K562 (cell line): Measurements from ENCODE around the gene KIAA1958. TPM values are rescaled to one million over a fixed set of nuclear protein-coding genes. Genes with fewer than 3 reads are reported as not detected.

Experiments used
- ATAC-seq: fragments of 200-7000 bp; cut with Tn5 transposase; 3 replicates; pipeline ENCODE4 v1.9.1; 2020; ENCODE audit warnings: moderate library complexity
- BruUV-seq: library from RNA; stranded (reverse); fragments of 400-500 nt; replicated peaks from 2 replicates; lab custom pipeline; 2021; lab: Mats Ljungman, UMichigan
- CTCF ChIA-PET: fragments of 300-600 bp; formaldehyde crosslinking; extraction: SDS; loops from one replicate; lab custom pipeline; 2021; ENCODE audit warnings: low intra/inter-chr PET ratio; lab: Yijun Ruan, JAX
- POLR2A ChIA-PET: fragments of 300-600, 350-650 bp; sonication (Branson Sonifier 250); formaldehyde crosslinking; extraction: SDS; loops from one replicate; lab custom pipeline; 2021; ENCODE audit warnings: antibody characterized with exemption, inconsistent platforms; lab: Yijun Ruan, JAX
- DNase-seq, 4 experiments: peaks; one replicate each; pipeline versions ENCODE4 v3.0.0 to v3.0.0-alpha.2; 2011 to 2018; ENCODE audit warnings: low spot score in 3 of 4, mixed read lengths in 3 of 4; ENCODE audit errors: extremely low read depth in 1 of 4
- FAIRE-seq: peaks from 2 replicates; lab custom pipeline; 2011; peaks lifted over from hg19 to GRCh38; lab: Jason Lieb, UNC
- H2AFZ ChIP-seq: 2 replicates; pipeline ENCODE4 v1.6.0; 2011; ENCODE audit warnings: low read depth, low read length, control low read depth, inconsistent platforms
- H3K27ac ChIP-seq: fragments of 200-600 bp; 3 replicates; pipeline ENCODE4 v1.8.0; 2011; ENCODE audit warnings: low read depth, mild to moderate bottlenecking, control low read depth, inconsistent platforms, low read length, moderate library complexity, mixed read lengths; ENCODE audit errors: extremely low read depth
- H3K27me3 ChIP-seq, 2 experiments: fragments of 300-600 bp in 1 of 2; 2 replicates in 1 of 2; 3 replicates in 1 of 2; pipeline versions ENCODE4 v1.6.0 to v1.8.0; 2011; ENCODE audit warnings: inconsistent platforms in 2 of 2, low read length in 2 of 2, mild to moderate bottlenecking in 1 of 2, mixed read lengths in 1 of 2, moderate library complexity in 1 of 2; ENCODE audit not compliant: control insufficient read depth in 2 of 2, insufficient read depth in 2 of 2
- H3K36me3 ChIP-seq: fragments of 300-600 bp; 3 replicates; pipeline ENCODE4 v1.8.0; 2011; ENCODE audit warnings: mild to moderate bottlenecking, low read length, inconsistent platforms; ENCODE audit not compliant: control insufficient read depth, insufficient read depth
- H3K4me1 ChIP-seq, 2 experiments: fragments of 200-600 bp in 1 of 2; replicated peaks in 1 of 2; 2 replicates in 1 of 2; 3 replicates in 1 of 2; pipeline versions ENCODE4 v1.5.1 to v1.8.0; 2011; ENCODE audit warnings: inconsistent platforms in 2 of 2, low read length in 2 of 2, mild to moderate bottlenecking in 1 of 2, mixed read lengths in 1 of 2, moderate library complexity in 1 of 2; ENCODE audit not compliant: control insufficient read depth in 2 of 2, insufficient read depth in 2 of 2
- H3K4me2 ChIP-seq: 2 replicates; pipeline ENCODE4 v1.6.1; 2011; ENCODE audit warnings: low read length, control low read depth, inconsistent platforms, mixed read lengths; ENCODE audit not compliant: insufficient read depth
- H3K4me3 ChIP-seq: fragments of 200-600 bp; sonication (generic), shearing (Covaris generic); 2 replicates; pipeline ENCODE4 v1.5.1; 2016; ENCODE audit warnings: control low read depth, inconsistent platforms
- H3K79me2 ChIP-seq: fragments of 200-600 bp; 3 replicates; pipeline ENCODE4 v1.8.0; 2011; ENCODE audit warnings: low read length, inconsistent platforms; ENCODE audit not compliant: control insufficient read depth, insufficient read depth
- H3K9ac ChIP-seq, 2 experiments: 2 replicates each; pipeline versions ENCODE4 v1.6.0 to v1.6.1; 2011; ENCODE audit warnings: low read depth in 2 of 2, low read length in 2 of 2, control low read depth in 1 of 2, inconsistent platforms in 1 of 2, mild to moderate bottlenecking in 1 of 2, mixed read lengths in 1 of 2; ENCODE audit not compliant: insufficient read depth in 1 of 2
- H3K9me1 ChIP-seq: one replicate; pipeline ENCODE4 v1.6.0; 2011; ENCODE audit warnings: inconsistent platforms, mild to moderate bottlenecking, low read length, moderate library complexity; ENCODE audit not compliant: control insufficient read depth, insufficient read depth
- H3K9me3 ChIP-seq: replicated peaks from 2 replicates; pipeline ENCODE4 v1.5.1; 2011; ENCODE audit warnings: low read depth, low read length, inconsistent platforms; ENCODE audit not compliant: control insufficient read depth, insufficient read depth
- H4K20me1 ChIP-seq: replicated peaks from 2 replicates; pipeline ENCODE4 v1.6.1; 2011; ENCODE audit warnings: low read length, inconsistent platforms, mixed read lengths; ENCODE audit not compliant: control insufficient read depth, insufficient read depth
- BRD4 ChIP-seq: fragments of 200-600 bp; sonication (generic); IDR thresholded peaks from 2 replicates; pipeline ENCODE4 v1.6.1; 2017; ENCODE audit warnings: inconsistent platforms
- BRF1 ChIP-seq: IDR thresholded peaks from 3 replicates; pipeline ENCODE4 v1.6.1; 2011; ENCODE audit warnings: borderline replicate concordance, mild to moderate bottlenecking; ENCODE audit not compliant: insufficient read length; ENCODE audit errors: extremely low read depth
- CCAR2 ChIP-seq: fragments of 200-400 bp; formaldehyde crosslinking; IDR thresholded peaks from 2 replicates; pipeline ENCODE4 v1.6.1; 2017; ENCODE audit warnings: mild to moderate bottlenecking, low read depth, low read length
- COPS2 ChIP-seq: fragments of 450-650 bp; conservative IDR thresholded peaks from 2 replicates; pipeline ENCODE4 v1.6.1; 2016; ENCODE audit warnings: mild to moderate bottlenecking, moderate library complexity
- MAFG ChIP-seq: fragments of 450-650 bp; conservative IDR thresholded peaks from 2 replicates; pipeline ENCODE4 v1.6.1; 2016; ENCODE audit warnings: missing genetic modification characterization, missing compliant biosample characterization
- NELFE ChIP-seq: IDR thresholded peaks from 2 replicates; pipeline ENCODE4 v1.6.1; 2011; ENCODE audit warnings: mild to moderate bottlenecking; ENCODE audit not compliant: insufficient read depth, insufficient read length
- NFE2L1 ChIP-seq: fragments of 450-650 bp; IDR thresholded peaks from 2 replicates; pipeline ENCODE4 v1.6.1; 2016; ENCODE audit warnings: missing genetic modification characterization, low read depth, mild to moderate bottlenecking, missing compliant biosample characterization, moderate library complexity, borderline replicate concordance
- SOX6 ChIP-seq: fragments of 450-650 bp; IDR thresholded peaks from 2 replicates; pipeline ENCODE4 v1.6.1; 2014; ENCODE audit warnings: mild to moderate bottlenecking
- TAF1 ChIP-seq: IDR thresholded peaks from 2 replicates; pipeline ENCODE4 v1.6.1; 2011; ENCODE audit warnings: mild to moderate bottlenecking, low read length, moderate library complexity; ENCODE audit not compliant: insufficient read depth, control insufficient read depth, severe bottlenecking; ENCODE audit errors: extremely low read depth
- TAL1 ChIP-seq: fragments of 450-650 bp; IDR thresholded peaks from 2 replicates; pipeline ENCODE4 v1.6.1; 2016; ENCODE audit warnings: mild to moderate bottlenecking
- TFE3 ChIP-seq: fragments of 450-650 bp; formaldehyde crosslinking; IDR thresholded peaks from 2 replicates; pipeline ENCODE4 v1.4.0; 2020; ENCODE audit warnings: mild to moderate bottlenecking, mixed read lengths
- ZNF263 ChIP-seq: sonication (generic); formaldehyde crosslinking; IDR thresholded peaks from 2 replicates; pipeline ENCODE4 v1.8.0; 2022; ENCODE audit warnings: mild to moderate bottlenecking, missing genetic modification reagents, borderline replicate concordance
- ZNF316 ChIP-seq: fragments of 450-650 bp; IDR thresholded peaks from 2 replicates; pipeline ENCODE4 v1.6.1; 2016
- ZNF347 ChIP-seq: fragments of 450-650 bp; formaldehyde crosslinking; IDR thresholded peaks from 2 replicates; pipeline ENCODE4 v1.4.0; 2020; ENCODE audit warnings: low read depth, mild to moderate bottlenecking, moderate library complexity
- WGBS: fragments of 100-300 bp; shearing (Covaris generic); methylation state at CpG from one replicate; pipeline ENCODE4 v1.1.6; 2016; ENCODE audit warnings: low coverage, mixed read lengths; ENCODE audit not compliant: insufficient coverage; ENCODE audit errors: missing lambda C conversion rate; 5-methylcytosine and 5-hydroxymethylcytosine counted together
- in situ Hi-C: fragments of 300-500 bp; cut with MboI; formaldehyde crosslinking; loops from 4 replicates; pipeline ENCODE4 v1.15.0; 2018; ENCODE audit warnings: inconsistent platforms, mixed read lengths
- intact Hi-C: fragments of 100-400 bp; cut with micrococcal nuclease; formaldehyde crosslinking; loops from 2 replicates; pipeline ENCODE4 v1.14.2; 2022
- polyA plus RNA-seq, 8 experiments: library from polyadenylated mRNA; depleted of rRNA in 4 of 8; stranded (reverse) in 5 of 8; unstranded in 3 of 8; fragments of >200 nt; fragmentation: Nextera tagmentation in 2 of 8; fragmentation: Illumina TruSeq in 1 of 8; extraction: Ambion mirVana in 2 of 8; extraction: Trizol in 1 of 8; gene quantifications; 2 replicates each; pipeline versions ENCODE4 v1.2.1 to v1.2.3, GENCODE V29; 2011 to 2014; ENCODE audit warnings: inconsistent platforms in 1 of 8, missing spikeins in 1 of 8
- total RNA-seq, 7 experiments: library from RNA; depleted of rRNA in 6 of 7; stranded (reverse); fragments of >200 nt in 6 of 7; fragmentation: Illumina TruSeq in 2 of 7; extraction: Trizol in 2 of 7; gene quantifications; 2 replicates each; pipeline versions ENCODE4 v1.2.1 to v1.2.3, GENCODE V29; 2011 to 2021; ENCODE audit warnings: low replicate concordance in 1 of 7
- TF ChIP-seq, protein P1 (sequence below): fragments of 250-450 bp; sonication (Bioruptor Pico); IDR thresholded peaks from 2 replicates; pipeline ENCODE4 v1.4.0; 2020

Gene KIAA1958
- total and polyA plus RNA-seq, 9 of the 15 experiments (the other 6 are each of a cell fraction or from before 2014, with no cell fraction given) = 1.1 to 16.0 (median 10.1) TPM

DNA sequence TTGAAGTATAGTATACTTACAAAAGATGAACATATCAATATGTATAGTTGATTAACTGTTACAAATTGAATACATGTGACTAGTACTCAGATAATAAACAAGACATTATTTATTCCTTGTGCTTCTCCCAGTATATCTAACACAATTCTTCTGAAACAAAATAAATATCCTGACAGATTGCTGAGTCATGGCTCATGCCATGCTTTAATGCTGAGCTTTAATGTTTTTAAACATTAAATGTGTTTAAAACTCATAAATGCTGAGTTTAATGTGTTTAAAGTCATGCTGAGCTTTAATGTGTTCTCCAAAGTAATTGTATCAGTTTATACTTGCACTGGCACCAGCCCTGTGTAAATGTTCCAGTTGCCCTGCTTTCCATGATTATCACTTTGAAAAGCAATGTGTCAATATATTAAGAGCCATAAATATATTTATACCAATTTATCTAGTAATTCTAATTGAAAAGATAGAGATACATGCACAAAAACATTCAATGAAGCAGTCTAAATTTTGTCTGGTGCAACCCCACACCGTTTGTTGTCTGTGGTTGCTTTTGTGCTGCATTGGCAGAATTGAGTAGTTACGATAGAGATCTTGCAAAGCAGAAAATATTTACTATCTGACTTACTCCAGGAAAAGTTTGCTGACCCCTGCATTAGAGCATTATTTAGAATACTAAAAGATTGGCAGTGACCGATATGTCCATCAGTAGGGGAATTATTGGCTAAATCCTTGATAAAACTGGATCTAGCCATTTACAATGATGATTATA lies 15.7 kb downstream of the KIAA1958 start:
- Histone ChIP-seq H2AFZ (no peak overlapping the region), H3K79me2 (peaks cover 84% of the 10 kb centered on the region), H3K4me1 (peaks cover 5 to 9% of the 10 kb centered on the region in 2 experiments), H3K9me3 (no peaks in the 10 kb centered on the region), H3K4me2 (no peak overlapping the region), H3K4me3 (no peak overlapping the region), H3K9me1 (no peaks in the 10 kb centered on the region), H3K27me3 (no peaks in the 10 kb centered on the region), H4K20me1 (no peaks in the 10 kb centered on the region), H3K9ac (no peak overlapping the region), H3K36me3 (0 out of 3 replicates have a peak, but pooled peaks cover 3% of the 10 kb centered on the region), H3K27ac (peak overlapping the region; percentile 12; the same call in 1 of the 3 replicates)
- FAIRE-seq (no peak), DNase-seq (no peak), ATAC-seq (no peak)
- BruUV-seq = no TSS peak
- POLR2A ChIA-PET = interaction anchor here (0.7 to 1.6 kb wide), 2 partner anchors 10 to 20 kb away, joined by 3 to 8 read pairs; no protein-coding TSS in a partner anchor
- CTCF ChIA-PET = no interaction called here
- WGBS = 62% methylated on average over 3 of the region's 3 CpGs
- intact Hi-C loops (loop anchor here (10.0 kb wide), 1 partner anchor 212 kb away; the partner anchor contains the start of gene INIP), in situ Hi-C loops (no loop called here)
- TF ChIP-seq TAL1 (no peak), ZNF347 (CRISPR knock-in tag) (no peak), NELFE (no peak), ZNF316 (peak; percentile 81), TAF1 (no peak), MAFG (peak; percentile 44; the same call in 1 of the 2 replicates), SOX6 (no peak), BRD4 (no peak), BRF1 (no peak), COPS2 (no peak), ZNF263 (CRISPR knock-in tag) (no peak), TFE3 (CRISPR knock-in tag) (no peak), NFE2L1 (tag) (0 out of 2 replicates have a peak, but pooled peaks have one; percentile 11), CCAR2 (no peak)
- TF ChIP-seq, protein P1, sequence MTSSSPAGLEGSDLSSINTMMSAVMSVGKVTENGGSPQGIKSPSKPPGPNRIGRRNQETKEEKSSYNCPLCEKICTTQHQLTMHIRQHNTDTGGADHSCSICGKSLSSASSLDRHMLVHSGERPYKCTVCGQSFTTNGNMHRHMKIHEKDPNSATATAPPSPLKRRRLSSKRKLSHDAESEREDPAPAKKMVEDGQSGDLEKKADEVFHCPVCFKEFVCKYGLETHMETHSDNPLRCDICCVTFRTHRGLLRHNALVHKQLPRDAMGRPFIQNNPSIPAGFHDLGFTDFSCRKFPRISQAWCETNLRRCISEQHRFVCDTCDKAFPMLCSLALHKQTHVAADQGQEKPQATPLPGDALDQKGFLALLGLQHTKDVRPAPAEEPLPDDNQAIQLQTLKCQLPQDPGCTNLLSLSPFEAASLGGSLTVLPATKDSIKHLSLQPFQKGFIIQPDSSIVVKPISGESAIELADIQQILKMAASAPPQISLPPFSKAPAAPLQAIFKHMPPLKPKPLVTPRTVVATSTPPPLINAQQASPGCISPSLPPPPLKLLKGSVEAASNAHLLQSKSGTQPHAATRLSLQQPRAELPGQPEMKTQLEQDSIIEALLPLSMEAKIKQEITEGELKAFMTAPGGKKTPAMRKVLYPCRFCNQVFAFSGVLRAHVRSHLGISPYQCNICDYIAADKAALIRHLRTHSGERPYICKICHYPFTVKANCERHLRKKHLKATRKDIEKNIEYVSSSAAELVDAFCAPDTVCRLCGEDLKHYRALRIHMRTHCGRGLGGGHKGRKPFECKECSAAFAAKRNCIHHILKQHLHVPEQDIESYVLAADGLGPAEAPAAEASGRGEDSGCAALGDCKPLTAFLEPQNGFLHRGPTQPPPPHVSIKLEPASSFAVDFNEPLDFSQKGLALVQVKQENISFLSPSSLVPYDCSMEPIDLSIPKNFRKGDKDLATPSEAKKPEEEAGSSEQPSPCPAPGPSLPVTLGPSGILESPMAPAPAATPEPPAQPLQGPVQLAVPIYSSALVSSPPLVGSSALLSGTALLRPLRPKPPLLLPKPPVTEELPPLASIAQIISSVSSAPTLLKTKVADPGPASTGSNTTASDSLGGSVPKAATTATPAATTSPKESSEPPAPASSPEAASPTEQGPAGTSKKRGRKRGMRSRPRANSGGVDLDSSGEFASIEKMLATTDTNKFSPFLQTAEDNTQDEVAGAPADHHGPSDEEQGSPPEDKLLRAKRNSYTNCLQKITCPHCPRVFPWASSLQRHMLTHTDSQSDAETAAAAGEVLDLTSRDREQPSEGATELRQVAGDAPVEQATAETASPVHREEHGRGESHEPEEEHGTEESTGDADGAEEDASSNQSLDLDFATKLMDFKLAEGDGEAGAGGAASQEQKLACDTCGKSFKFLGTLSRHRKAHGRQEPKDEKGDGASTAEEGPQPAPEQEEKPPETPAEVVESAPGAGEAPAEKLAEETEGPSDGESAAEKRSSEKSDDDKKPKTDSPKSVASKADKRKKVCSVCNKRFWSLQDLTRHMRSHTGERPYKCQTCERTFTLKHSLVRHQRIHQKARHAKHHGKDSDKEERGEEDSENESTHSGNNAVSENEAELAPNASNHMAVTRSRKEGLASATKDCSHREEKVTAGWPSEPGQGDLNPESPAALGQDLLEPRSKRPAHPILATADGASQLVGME (CRISPR knock-in tag) = no peak
